DND-41 (cell line): ENCODE data around the gene ZNF554.

ENCODE experiments used
- EZH2 ChIP-seq: IDR thresholded peaks from 3 replicates; pipeline ENCODE4 v1.6.1; 2012; ENCODE audit warnings: borderline replicate concordance, low read depth, mild to moderate bottlenecking, moderate library complexity, low read length, inconsistent platforms; ENCODE audit not compliant: severe bottlenecking
- TF ChIP-seq, protein P1 (sequence below): IDR thresholded peaks from 2 replicates; pipeline ENCODE4 v1.5.1; 2012; ENCODE audit warnings: borderline replicate concordance, low read length, moderate library complexity, mild to moderate bottlenecking; ENCODE audit not compliant: poor library complexity, severe bottlenecking; ENCODE audit errors: extremely low read depth

GRCh38 chr19:2804156-2805004, 15.3 kb upstream of the ZNF554 start:
- TF ChIP-seq, protein P1, sequence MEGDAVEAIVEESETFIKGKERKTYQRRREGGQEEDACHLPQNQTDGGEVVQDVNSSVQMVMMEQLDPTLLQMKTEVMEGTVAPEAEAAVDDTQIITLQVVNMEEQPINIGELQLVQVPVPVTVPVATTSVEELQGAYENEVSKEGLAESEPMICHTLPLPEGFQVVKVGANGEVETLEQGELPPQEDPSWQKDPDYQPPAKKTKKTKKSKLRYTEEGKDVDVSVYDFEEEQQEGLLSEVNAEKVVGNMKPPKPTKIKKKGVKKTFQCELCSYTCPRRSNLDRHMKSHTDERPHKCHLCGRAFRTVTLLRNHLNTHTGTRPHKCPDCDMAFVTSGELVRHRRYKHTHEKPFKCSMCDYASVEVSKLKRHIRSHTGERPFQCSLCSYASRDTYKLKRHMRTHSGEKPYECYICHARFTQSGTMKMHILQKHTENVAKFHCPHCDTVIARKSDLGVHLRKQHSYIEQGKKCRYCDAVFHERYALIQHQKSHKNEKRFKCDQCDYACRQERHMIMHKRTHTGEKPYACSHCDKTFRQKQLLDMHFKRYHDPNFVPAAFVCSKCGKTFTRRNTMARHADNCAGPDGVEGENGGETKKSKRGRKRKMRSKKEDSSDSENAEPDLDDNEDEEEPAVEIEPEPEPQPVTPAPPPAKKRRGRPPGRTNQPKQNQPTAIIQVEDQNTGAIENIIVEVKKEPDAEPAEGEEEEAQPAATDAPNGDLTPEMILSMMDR: no peak
- no peak for TF ChIP-seq EZH2
